ENCODE results near the gene ZBTB7C. TPM values are rescaled to one million over a fixed set of nuclear protein-coding genes. Genes with fewer than 3 reads are reported as not detected.

Gene ZBTB7C
- total RNA-seq, 1 experiment from 2014 or later: 0.33 TPM

DNA sequence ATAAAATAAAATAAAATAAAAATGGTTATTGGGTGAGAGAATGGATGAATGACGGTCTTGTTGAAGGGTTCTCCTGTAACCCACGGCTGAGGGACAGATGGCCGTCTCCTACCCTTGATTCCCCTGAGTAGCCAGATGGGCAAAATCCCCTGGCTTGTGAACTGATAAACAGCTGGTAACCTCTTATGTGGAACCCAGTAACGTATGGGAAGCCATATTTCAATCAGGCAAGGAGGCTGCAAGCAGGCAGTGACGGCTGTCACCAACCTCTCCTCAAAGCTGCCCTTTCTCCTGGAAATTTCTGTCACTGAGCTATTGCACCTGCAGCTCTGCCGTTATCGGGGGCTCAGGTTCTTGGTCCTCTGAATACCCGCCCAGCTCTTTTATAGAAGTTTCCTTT is 313.5 kb downstream of the ZBTB7C start:
- peaks cover 4% of the 10 kb centered on the region; the same call in 1 of the 2 replicates for H3K27me3 Mint-ChIP-seq (ENCODE audit: low read depth)
- Histone ChIP-seq H3K4ac (ENCODE audit: low read depth, low read length) (no peak overlapping the region), H3K9ac (ENCODE audit: extremely low read depth, insufficient read length, low read length) (no peak overlapping the region), H2AK5ac (ENCODE audit: insufficient read length, low read length) (no peak overlapping the region), H3K23me2 (ENCODE audit: insufficient read length, low read depth, low read length, poor library complexity, severe bottlenecking) (no peaks in the 10 kb centered on the region), H3K27me3 (ENCODE audit: insufficient read depth, low read length) (no peaks in the 10 kb centered on the region), H3K4me1 (ENCODE audit: insufficient read depth, low read length) (peaks cover 3% of the 10 kb centered on the region; the same call in 1 of the 2 replicates), H2BK5ac (ENCODE audit: insufficient read length, low read length) (no peak overlapping the region), H4K91ac (ENCODE audit: insufficient read length, low read depth, low read length) (no peak overlapping the region), H3K27ac (ENCODE audit: insufficient read length, low read depth, low read length) (no peak overlapping the region), H3K14ac (ENCODE audit: insufficient read depth, low read length) (no peak overlapping the region), H3K23ac (ENCODE audit: insufficient read length, low read depth, low read length) (no peak overlapping the region), H2BK120ac (ENCODE audit: low read depth, low read length, poor library complexity, severe bottlenecking) (no peak overlapping the region), H4K8ac (replicated peaks; ENCODE audit: insufficient read length, low read depth, low read length) (no peak overlapping the region), H3T11ph (ENCODE audit: low read length) (no peak overlapping the region), H3K79me2 (ENCODE audit: insufficient read depth, low read length) (no peaks in the 10 kb centered on the region), H3K79me1 (ENCODE audit: insufficient read depth, low read depth, low read length, poor library complexity, severe bottlenecking) (no peaks in the 10 kb centered on the region), H3K9me3 (ENCODE audit: control insufficient read depth, low read depth, low read length) (no peaks in the 10 kb centered on the region), H2BK15ac (ENCODE audit: low read depth, low read length) (no peak overlapping the region), H3K56ac (ENCODE audit: insufficient read length, low read depth, low read length) (no peak overlapping the region), H3K4me2 (ENCODE audit: insufficient read depth, insufficient read length, low read length) (no peak overlapping the region), H3K18ac (ENCODE audit: insufficient read length, low read depth, low read length) (no peak overlapping the region), H2BK20ac (ENCODE audit: low read depth, low read length, poor library complexity, severe bottlenecking) (no peak overlapping the region), H2BK12ac (ENCODE audit: insufficient read length, low read depth, low read length) (no peak overlapping the region), H4K20me1 (ENCODE audit: control insufficient read depth, insufficient read depth, insufficient read length) (no peaks in the 10 kb centered on the region), H2AFZ (ENCODE audit: low read length) (no peak overlapping the region), H4K5ac (ENCODE audit: insufficient read length, low read depth, low read length) (no peak overlapping the region)
- H3K4me1 Mint-ChIP-seq: peaks cover 12 to 22% of the 10 kb centered on the region in 2 experiments
- H3K9me3 Mint-ChIP-seq: no peaks in the 10 kb centered on the region
- no peak for DNase-seq
- H3K36me3 Mint-ChIP-seq (ENCODE audit: insufficient read depth in 1 of 3, low read depth in 3 of 3): no peaks in the 10 kb centered on the region
- H3K27ac Mint-ChIP-seq: no peak overlapping the region
- H3K4me3 Mint-ChIP-seq: no peak overlapping the region
- WGBS (ENCODE audit: extremely low coverage, insufficient read length, low lambda C conversion rate): no CpG with 5 or more reads among the region's 8 CpGs
- TF ChIP-seq, protein P1, sequence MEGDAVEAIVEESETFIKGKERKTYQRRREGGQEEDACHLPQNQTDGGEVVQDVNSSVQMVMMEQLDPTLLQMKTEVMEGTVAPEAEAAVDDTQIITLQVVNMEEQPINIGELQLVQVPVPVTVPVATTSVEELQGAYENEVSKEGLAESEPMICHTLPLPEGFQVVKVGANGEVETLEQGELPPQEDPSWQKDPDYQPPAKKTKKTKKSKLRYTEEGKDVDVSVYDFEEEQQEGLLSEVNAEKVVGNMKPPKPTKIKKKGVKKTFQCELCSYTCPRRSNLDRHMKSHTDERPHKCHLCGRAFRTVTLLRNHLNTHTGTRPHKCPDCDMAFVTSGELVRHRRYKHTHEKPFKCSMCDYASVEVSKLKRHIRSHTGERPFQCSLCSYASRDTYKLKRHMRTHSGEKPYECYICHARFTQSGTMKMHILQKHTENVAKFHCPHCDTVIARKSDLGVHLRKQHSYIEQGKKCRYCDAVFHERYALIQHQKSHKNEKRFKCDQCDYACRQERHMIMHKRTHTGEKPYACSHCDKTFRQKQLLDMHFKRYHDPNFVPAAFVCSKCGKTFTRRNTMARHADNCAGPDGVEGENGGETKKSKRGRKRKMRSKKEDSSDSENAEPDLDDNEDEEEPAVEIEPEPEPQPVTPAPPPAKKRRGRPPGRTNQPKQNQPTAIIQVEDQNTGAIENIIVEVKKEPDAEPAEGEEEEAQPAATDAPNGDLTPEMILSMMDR (conservative IDR thresholded peaks at IDR 0.05): no peak

Data from H9 (cell line).